Activated CD8-positive, alpha-beta memory T cell treated with anti-CD3 and anti-CD28 coated beads, Interleukin-2, amount 50 U/mL, for 1 hour (primary cell): ENCODE data around the gene FAM47B.

Source experiments
- DNase-seq: peaks from one replicate; pipeline ENCODE4 v3.0.0-alpha.2; 2020; ENCODE audit errors: extremely low read depth

FAM47B gene

GRCh38 chrX:34942496-34942895 is at the start of gene FAM47B:
FAM47B (plus strand) TSS chrX:34942796; CDS start chrX:34942832, 36 bp downstream.
- no peak for DNase-seq

GRCh38 chrX:34893741-34894140 is 48.9 kb upstream of the FAM47B start:
- no peak for DNase-seq

GRCh38 chrX:34900691-34901090 is 41.9 kb upstream of the FAM47B start:
- no peak for DNase-seq

GRCh38 chrX:34901761-34902160 is 40.8 kb upstream of the FAM47B start:
- no peak for DNase-seq

GRCh38 chrX:34903316-34903715 is 39.3 kb upstream of the FAM47B start:
- DNase-seq = no peak

- no peak for DNase-seq
Observed at GRCh38 chrX:34909151-34909550, 33.4 kb upstream of the FAM47B start.

- DNase-seq = no peak
Observed at GRCh38 chrX:34915463-34916225, 27.0 kb upstream of the FAM47B start.

GRCh38 chrX:34917146-34917545 is 25.4 kb upstream of the FAM47B start:
- no peak for DNase-seq

- no peak for DNase-seq
Observed at GRCh38 chrX:34918091-34918736, 24.4 kb upstream of the FAM47B start.

GRCh38 chrX:34918856-34919255 is 23.7 kb upstream of the FAM47B start:
- DNase-seq = no peak

- no peak for DNase-seq
Observed at GRCh38 chrX:34927866-34928265, 14.7 kb upstream of the FAM47B start.

GRCh38 chrX:34943235-34943634 is 639 bp downstream of the FAM47B start:
- no peak for DNase-seq

- DNase-seq = no peak
Observed at GRCh38 chrX:34956916-34957315, 14.3 kb downstream of the FAM47B start.

- DNase-seq = no peak
Observed at GRCh38 chrX:34961662-34962061, 19.1 kb downstream of the FAM47B start.

- DNase-seq = no peak
Observed at GRCh38 chrX:34972206-34972605, 29.6 kb downstream of the FAM47B start.

- no peak for DNase-seq
Observed at GRCh38 chrX:34978171-34978570, 35.6 kb downstream of the FAM47B start.

- DNase-seq = no peak
Observed at GRCh38 chrX:34987646-34988045, 45.0 kb downstream of the FAM47B start.
